ENCODE results near the gene LPP.

The LPP gene

GRCh38 chr3:188863999-188864406 is 710.0 kb downstream of the LPP start:
- DNase-seq (ENCODE audit: low read depth, low spot score) = no peak

GRCh38 chr3:188867691-188868265 is 713.8 kb downstream of the LPP start:
- DNase-seq (ENCODE audit: low read depth, low spot score) = no peak

GRCh38 chr3:188868803-188869202 is 714.8 kb downstream of the LPP start:
- DNase-seq (ENCODE audit: low read depth, low spot score) = no peak

- DNase-seq (ENCODE audit: low read depth, low spot score) = no peak
These were observed 715.7 kb downstream of the LPP start for GRCh38 chr3:188869628-188870027.

- no peak for DNase-seq (ENCODE audit: low read depth, low spot score)
These were observed 716.5 kb downstream of the LPP start for GRCh38 chr3:188870431-188870830.

GRCh38 chr3:188874576-188874975 is 720.6 kb downstream of the LPP start:
- no peak for DNase-seq (ENCODE audit: low read depth, low spot score)

GRCh38 chr3:188875413-188875812 is 721.5 kb downstream of the LPP start:
- no peak for DNase-seq (ENCODE audit: low read depth, low spot score)

GRCh38 chr3:188876370-188876769 is 722.4 kb downstream of the LPP start:
- DNase-seq (ENCODE audit: low read depth, low spot score) = no peak

GRCh38 chr3:188877381-188877780 is 723.4 kb downstream of the LPP start:
- no peak for DNase-seq (ENCODE audit: low read depth, low spot score)

- DNase-seq (ENCODE audit: low read depth, low spot score) = no peak
These were observed 724.1 kb downstream of the LPP start for GRCh38 chr3:188878076-188878475.

GRCh38 chr3:188881954-188882641 is 728.1 kb downstream of the LPP start:
- DNase-seq (ENCODE audit: low read depth, low spot score) = no peak

GRCh38 chr3:188884299-188885043 is 730.5 kb downstream of the LPP start:
- no peak for DNase-seq (ENCODE audit: low read depth, low spot score)

- DNase-seq (ENCODE audit: low read depth, low spot score) = no peak
These were observed 734.5 kb downstream of the LPP start for GRCh38 chr3:188888321-188889053.

GRCh38 chr3:188889054-188889491 is 735.1 kb downstream of the LPP start:
- no peak for DNase-seq (ENCODE audit: low read depth, low spot score)

- no peak for DNase-seq (ENCODE audit: low read depth, low spot score)
These were observed 736.8 kb downstream of the LPP start for GRCh38 chr3:188890572-188891270.

- no peak for DNase-seq (ENCODE audit: low read depth, low spot score)
These were observed 745.9 kb downstream of the LPP start for GRCh38 chr3:188899881-188900280.

GRCh38 chr3:188900421-188900951 is 746.5 kb downstream of the LPP start:
- no peak for DNase-seq (ENCODE audit: low read depth, low spot score)

GRCh38 chr3:188901126-188901525 is 747.2 kb downstream of the LPP start:
- no peak for DNase-seq (ENCODE audit: low read depth, low spot score)

GRCh38 chr3:188901671-188902287 is 747.8 kb downstream of the LPP start:
- no peak for DNase-seq (ENCODE audit: low read depth, low spot score)

GRCh38 chr3:188904670-188905069 is 750.7 kb downstream of the LPP start:
- no peak for DNase-seq (ENCODE audit: low read depth, low spot score)

- no peak for DNase-seq (ENCODE audit: low read depth, low spot score)
These were observed 751.6 kb downstream of the LPP start for GRCh38 chr3:188905547-188905946.

Data from activated naive CD8-positive, alpha-beta T cell treated with anti-CD3 and anti-CD28 coated beads, Interleukin-2, amount 50 U/mL, for 16 hours (primary cell).